GM20000 (cell line): Measurements from ENCODE around the gene KDM1A.

Source experiments
- DNase-seq: peaks from one replicate; pipeline ENCODE4 v3.0.0; 2012; ENCODE audit warnings: low spot score
- CTCF ChIP-seq: IDR thresholded peaks from 2 replicates; pipeline ENCODE4 v1.5.1; 2012; ENCODE audit warnings: mild to moderate bottlenecking, control low read depth; ENCODE audit errors: extremely low read depth, missing control alignments

Gene KDM1A

GRCh38 chr1:23019094-23019862 lies at the start of gene KDM1A:
Gene KDM1A, plus strand, starts transcription at chr1:23019468. Its CDS starts 129 bp downstream, at chr1:23019597.
- DNase-seq: peak; percentile 95
- TF ChIP-seq CTCF: peak; percentile 2

GRCh38 chr1:22970096-22970495 lies 49.2 kb upstream of the KDM1A start:
- no peak for TF ChIP-seq CTCF
- DNase-seq: no peak

- TF ChIP-seq CTCF: no peak
- DNase-seq: no peak
Observed at GRCh38 chr1:22971161-22971560, 48.1 kb upstream of the KDM1A start.

GRCh38 chr1:22971611-22972405 lies 47.5 kb upstream of the KDM1A start:
- TF ChIP-seq CTCF: no peak
- no peak for DNase-seq

- no peak for TF ChIP-seq CTCF
- no peak for DNase-seq
Observed at GRCh38 chr1:22972760-22973159, 46.5 kb upstream of the KDM1A start, which contains the start of gene LACTBL1. Gene LACTBL1, minus strand, starts transcription at chr1:22972866. Its CDS starts 550 bp downstream, at chr1:22972316.

GRCh38 chr1:22975694-22976093 lies 43.6 kb upstream of the KDM1A start:
- DNase-seq: no peak
- no peak for TF ChIP-seq CTCF

GRCh38 chr1:22976127-22976460 lies 43.2 kb upstream of the KDM1A start:
- DNase-seq: no peak
- TF ChIP-seq CTCF: no peak
